Activated gamma-delta T cell (primary cell): ENCODE measurements around the gene SLC7A9.
"Not testable (repeated sequence)": the region's sequence is repeated elsewhere in the genome, so short reads cannot be mapped to it uniquely, and the experiment has no call there.

Source experiments
- DNase-seq: peaks from one replicate; lab custom pipeline; 2025; lab: John Stamatoyannopoulos, UW

The SLC7A9 gene

DNA sequence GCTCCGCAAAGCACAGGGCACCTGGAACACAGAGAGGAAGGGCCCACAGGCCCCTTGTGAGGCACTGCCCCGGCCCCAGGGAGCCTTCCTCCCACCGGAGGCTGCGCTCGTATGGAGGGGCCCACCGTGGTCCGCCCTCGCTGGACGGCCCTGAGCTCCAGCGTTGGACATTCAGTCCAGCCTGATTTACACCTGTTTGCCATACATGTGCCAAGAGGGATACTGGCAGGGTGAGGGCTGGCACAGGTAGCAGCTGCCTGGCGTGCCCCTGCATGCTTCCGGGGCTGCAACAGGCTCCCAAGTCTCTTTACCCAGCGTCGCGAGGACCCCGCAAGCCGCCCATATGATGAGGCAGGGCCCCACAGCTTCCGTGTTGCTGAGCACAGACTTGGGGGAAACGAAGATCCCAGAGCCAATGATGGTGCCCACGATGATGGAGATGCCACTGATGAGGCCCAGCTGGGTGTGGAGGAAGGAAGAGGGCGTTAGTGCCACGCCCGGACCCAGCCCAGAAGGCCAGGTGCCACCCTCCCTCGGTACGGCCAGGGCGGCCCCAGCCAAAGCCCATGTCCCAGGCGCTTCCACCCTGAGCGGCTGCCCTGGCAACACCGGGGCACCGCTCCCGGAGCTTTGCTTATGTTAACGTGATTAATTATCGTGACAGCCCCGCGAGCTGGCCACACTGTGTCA is 5.1 kb downstream of the SLC7A9 start:
- DNase-seq, result no peak

DNA sequence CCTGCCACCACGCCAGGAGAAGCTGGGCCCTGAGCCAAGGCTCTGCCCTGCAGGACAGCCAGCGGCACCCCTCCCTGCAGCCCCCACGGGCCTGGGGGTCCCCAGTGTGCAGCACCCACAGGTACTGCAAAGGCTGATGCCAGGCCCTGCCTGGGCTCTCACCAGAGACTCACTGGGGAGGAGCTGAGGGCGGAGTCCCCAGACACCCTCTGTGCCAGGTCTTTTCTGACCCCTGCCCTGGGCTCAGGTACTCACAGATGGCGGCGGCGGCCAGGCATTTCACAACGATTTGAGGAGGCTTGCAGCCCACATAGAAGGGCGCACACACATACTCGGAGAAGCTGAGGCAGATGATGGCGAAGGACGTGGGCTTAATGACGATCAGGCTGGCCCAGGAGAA is 5.7 kb downstream of the SLC7A9 start:
- DNase-seq, result no peak

DNA sequence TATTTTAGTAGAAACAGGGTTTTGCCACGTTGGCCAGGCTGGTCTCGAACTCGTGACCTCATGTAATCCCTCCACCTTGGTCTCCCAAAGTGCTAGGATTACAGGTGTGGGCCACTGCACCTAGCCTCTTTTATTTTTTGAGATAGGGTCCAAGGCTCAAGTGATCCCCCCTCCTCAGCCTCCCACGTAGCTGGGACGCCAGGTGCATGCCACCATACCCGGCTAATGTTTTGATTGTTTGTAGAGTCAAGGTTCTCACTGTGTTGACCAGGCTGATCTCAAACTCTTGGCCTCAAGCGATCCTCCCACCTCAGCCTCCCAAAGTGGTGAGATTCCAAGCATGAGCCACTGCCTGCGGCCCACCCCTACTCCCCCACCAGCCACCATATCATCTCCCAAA is 6.3 kb downstream of the SLC7A9 start:
- DNase-seq, result no peak

DNA sequence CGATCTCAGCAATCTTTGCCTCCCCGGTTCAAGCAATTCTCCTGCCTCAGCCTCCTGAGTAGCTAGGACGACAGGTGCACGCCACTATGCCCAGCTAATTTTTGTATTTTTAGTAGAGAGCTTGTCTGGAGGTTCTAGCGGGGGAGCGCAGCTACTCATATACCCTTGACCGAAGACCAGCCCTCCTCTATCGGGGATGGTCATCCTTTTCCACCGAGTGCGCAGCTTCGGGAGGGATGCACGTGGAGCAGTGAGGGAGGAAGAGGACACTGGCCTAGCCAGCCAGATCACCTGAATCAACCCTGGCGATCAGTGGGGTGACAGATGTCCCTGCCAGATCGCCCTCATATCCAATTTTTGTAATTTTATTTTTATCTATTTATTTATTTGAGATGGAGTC is 6.8 kb downstream of the SLC7A9 start:
- no peak for DNase-seq

DNA sequence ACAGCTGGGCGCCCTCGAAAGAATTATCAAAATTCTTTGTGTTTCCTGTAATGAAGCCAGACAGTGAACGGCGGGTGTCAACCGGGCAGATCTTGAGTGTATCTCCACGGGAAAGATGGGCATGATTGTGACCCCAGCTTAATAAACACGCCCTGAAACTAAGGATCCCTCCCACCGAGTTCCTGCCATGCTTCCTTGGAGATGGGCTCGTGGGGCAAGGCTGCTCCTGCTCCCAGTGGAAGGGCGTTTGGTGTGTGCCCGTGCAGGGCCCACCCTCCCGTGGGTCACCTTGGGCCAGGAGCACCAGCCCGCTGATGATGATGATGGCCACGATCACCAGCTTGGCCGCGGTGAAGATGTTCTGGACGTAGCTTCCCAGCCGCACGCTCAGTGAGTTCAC is 7.4 kb downstream of the SLC7A9 start:
- no peak for DNase-seq

DNA sequence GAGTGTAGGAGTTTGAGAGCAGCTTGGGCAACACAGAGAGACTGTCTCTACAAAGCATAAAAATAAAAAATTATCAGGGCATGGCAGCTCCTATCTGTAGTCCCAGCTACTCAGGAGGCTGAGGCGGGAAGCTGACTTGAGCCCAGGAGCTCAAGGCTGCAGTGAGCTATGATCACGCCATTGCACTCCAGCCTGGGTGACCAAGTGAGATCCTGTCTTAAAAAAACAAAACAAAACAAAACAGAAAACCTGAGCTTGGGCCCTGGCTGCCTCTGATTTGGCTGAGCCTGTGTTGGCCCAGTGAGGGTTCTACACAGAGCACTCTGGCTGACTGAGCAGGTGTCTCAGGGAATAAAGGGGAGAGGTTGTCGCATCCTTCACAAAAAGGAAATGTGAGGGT is 8.0 kb downstream of the SLC7A9 start:
- no peak for DNase-seq

DNA sequence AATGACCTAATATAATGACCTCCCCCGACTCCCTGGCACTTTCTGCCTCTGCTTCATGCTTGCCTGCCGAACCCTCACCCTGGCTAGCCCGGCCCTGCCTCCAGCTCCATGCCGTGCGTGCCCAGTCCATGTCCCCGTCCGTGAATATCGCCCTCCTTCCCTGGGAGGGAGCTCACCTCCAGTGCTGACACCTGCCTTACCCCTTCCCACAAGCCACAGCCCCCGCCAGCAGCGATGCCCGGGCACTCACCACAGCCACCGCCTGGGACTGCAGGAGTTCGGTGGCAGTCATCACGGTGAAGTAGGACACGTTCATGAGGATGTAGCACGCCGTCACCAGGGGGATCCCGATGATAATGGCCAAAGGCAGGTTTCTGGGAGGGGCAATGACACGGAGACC is 10.0 kb downstream of the SLC7A9 start:
- DNase-seq, result no peak

DNA sequence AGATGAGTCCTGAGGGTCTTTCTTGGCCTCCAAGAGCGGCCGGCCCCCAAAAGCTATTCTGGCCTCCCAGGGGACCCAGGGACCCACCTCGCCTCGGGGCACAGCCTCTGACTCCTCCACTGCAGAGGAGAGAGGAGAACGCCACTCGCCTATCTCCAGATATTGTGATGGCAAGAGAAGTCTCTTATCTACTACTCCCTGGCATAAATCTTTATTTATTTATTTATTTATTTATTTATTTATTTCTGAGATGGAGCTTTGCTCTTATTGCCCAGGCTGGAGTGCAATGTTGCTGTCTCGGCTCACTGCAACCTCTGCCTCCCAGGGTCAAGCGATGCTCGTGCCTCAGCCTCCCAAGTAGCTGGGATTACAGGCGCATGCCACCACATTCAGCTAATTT is 11.0 kb downstream of the SLC7A9 start:
- no peak for DNase-seq

DNA sequence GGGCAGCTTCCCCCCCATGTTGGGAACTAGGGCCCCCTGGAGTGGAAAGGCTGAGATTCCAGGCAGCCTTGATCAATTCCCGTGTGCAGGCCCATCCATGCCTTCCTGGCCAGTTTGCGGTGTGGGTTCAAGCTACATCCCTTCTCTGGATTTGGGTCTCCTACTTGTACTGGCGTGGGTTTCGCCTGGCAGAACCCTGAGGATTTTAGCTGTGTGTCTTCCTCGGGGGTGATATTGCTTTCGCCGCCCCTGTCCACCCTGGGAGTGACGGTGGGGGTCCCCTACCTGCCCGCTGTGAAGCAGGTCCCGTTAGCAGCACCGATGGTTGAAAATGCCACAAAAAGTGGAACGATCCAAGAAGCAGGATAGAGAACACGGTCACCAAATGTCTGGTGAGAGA is 11.4 kb downstream of the SLC7A9 start:
- DNase-seq, result no peak

DNA sequence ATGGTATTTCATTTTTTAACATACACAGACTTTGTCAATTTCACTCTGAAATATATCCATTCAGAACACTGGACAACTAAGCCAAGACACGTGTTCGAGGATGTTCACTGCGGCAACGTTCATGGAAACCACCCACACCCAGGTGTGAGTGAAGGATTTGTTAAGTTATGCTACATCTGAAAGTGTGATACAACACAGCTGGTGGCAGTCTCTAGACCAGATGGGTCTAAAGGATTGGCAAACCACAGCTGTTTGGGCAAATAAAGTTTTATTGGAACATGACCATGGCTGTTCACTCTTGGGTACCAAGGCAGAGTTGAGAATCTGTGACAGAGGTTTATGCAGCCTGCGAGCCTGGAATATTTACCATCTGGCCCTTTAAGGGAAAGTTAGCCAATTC is 12.0 kb downstream of the SLC7A9 start:
- no peak for DNase-seq

DNA sequence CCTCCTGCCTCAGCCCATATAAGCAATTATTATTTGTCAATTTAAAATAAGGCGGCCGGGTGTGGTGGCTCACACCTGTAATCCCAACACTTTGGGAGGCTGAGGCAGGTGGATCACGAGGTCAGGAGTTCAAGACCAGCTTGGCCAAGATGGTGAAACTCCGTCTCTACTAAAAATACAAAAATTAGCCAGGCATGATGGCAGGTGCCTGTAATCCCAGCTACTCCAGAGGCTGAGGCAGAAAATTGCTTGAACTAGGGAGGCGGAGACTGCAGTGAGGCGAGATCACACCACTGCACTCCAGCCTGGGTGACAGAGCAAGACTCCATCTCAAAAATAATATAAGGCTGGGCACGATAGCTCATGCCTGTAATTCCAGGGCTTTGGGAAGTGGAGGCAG is 12.7 kb downstream of the SLC7A9 start:
- not testable (repeated sequence) for DNase-seq

DNA sequence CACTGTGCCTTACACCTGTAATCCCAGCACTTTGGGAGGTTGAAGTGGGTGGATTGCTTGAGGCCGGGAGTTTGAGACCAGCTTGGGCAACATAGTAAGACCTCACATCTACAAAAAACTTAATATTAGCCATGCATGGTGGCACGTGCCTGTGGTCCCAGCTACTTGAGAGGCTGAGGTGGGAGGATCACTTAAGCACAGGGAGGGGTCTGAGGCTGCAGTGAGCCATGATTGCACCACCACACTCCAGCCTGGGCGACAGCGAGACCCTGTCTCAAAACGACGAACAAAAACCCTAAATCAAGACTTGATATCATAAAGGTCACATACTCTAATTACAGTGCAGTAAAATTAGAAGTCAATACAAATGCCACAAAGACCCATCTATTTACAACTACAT is 17.4 kb downstream of the SLC7A9 start:
- no peak for DNase-seq

DNA sequence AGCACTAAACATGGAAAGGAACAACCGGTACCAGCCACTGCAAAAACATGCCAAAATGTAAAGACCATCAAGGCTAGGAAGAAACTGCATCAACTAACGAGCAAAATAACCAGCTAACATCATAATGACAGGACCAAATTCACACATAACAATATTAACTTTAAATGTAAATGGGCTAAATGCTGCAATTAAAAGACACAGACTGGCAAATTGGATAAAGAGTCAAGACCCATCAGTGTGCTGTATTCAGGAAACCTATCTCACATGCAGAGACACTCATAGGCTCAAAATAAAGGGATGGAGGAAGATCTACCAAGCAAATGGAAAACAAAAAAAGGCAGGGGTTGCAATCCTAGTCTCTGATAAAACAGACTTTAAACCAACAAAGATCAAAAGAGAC is 21.5 kb downstream of the SLC7A9 start:
- not testable (repeated sequence) for DNase-seq

DNA sequence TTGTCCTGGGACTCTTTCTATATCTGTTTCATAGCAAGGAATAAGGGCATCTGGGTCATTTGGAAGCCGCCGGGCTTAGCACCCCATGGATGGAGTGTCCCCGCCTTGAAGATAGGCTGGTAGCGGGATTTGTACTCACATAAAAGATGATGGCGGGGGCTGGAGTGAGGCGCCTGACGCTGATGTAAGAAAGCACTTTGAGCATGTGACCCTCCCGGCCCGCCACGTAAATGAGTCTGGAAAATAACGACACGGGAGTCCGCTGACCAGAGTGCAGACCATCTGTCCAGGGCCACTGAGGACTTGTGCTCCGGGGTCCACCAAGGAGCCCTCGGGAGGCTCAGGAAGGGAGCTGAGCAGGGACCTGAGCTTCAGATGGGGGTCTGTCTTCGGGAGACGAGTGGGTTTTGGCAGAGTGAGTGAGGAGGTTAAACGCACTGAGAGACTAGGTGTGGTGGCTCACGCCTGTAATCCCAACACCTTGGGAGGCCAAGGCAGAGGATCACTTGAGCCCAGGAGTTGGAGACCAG is 25.8 kb downstream of the SLC7A9 start:
- no peak for DNase-seq

DNA sequence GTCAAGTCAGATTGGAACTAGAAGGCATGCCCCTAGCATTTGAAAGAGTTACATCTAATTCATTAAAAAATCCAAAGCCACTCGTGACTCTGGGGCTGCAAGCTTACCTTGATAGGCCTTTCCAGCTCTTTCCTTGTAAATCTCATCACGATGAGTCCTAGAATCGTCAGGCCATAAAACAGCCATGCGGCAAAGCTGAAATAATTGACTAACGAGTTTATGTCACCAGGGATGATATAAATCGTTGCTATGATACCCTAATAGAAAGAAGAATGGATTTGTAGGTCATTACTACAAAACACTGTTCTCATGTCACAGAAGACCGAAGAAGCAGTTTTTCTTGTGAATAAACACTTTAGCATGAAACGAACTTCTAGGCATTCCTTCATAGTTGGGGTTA is 27.5 kb downstream of the SLC7A9 start:
- DNase-seq, result no peak

DNA sequence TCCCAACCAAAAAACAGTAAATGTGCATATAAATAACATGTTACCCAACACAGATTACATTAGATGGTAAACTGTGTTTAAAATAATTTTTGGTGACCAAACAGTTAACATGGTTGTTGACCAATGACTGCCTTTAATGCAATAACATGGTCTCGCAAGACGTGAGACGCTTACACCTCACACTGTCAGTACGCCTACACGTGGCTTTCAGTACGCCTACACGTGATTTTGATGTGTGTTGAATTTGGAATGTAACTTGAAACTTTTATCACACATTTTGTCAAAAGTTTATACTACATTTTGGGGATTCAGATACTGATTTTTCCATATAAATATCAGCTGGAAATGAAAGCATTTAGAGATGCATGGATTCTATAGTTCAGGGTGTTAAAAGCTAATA is 32.0 kb downstream of the SLC7A9 start:
- no peak for DNase-seq

DNA sequence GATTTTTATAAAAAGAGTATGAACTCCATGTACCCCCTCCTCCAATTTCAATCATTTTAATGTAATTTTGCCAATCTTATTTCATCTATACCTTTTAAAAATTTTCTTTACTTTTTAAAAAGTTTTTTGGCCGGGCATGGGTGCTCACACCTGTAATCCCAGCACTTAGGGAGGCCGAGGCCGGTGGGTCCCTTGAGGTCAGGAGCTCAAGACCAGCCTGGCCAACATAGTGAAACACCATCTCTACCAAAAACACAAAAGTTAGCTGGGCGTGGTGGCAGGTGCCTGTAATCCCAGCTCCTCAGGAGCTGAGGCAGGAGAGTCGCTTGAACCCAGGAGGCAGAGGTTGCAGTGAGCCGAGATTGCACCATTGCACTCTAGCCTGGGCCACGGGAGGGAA is 36.2 kb downstream of the SLC7A9 start:
- DNase-seq, result not testable (repeated sequence)

DNA sequence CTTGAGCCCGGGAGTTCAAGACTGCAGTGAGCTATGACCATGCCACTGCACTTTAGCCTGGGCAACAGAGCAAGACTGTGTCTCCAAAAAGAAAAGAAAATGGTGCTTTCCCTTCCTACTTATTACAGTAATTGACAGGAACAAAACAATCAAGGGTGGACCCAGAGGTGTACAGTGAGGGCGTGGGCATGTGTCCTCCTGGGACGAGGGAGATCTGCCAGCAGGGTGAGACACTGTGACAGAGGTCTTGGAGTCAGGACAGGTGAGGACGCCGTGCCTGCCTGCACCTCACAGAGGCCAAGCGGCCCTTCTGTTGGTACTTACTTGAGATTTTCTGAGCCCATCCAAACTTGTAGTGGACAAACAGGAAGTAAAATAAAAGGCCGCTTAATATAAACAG is 36.7 kb downstream of the SLC7A9 start:
- DNase-seq, result not testable (repeated sequence)

DNA sequence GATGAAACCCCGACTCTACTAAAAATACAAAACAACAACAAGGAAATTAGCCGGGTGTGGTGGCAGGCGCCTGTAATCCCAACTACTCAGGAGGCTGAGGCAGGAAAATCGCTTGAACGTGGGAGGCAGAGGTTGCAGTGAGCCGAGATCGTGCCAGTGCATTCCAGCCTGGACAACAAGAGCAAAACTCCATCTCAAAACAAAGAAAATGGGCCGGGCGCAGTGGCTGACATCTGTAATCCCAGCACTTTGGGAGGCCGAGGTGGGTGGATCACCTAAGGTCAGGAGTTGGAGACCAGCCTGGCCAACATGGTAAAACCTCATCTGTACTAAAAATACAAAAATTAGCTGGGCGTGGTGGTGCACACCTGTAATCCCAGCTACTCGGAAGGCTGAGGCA is 37.5 kb downstream of the SLC7A9 start:
- not testable (repeated sequence) for DNase-seq

DNA sequence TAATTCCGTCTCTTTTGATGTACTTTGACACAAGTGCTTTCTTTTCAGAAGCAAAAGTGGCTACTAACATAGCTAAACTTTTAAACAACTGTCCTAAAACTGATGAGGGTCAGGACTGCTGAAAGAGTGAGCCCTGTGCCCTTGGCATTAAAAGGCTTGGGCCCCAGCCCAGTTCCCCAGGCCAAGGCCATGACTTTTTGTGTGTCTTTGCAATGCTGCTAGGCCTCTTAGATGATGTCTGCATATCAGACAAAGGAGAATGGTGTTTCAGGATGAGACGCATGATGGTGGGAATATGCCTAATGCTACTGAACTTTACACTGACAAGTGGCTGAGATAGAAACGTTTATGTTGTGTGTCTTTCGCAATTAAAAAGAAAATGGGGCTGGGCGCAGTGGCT is 38.0 kb downstream of the SLC7A9 start:
- DNase-seq, result no peak

DNA sequence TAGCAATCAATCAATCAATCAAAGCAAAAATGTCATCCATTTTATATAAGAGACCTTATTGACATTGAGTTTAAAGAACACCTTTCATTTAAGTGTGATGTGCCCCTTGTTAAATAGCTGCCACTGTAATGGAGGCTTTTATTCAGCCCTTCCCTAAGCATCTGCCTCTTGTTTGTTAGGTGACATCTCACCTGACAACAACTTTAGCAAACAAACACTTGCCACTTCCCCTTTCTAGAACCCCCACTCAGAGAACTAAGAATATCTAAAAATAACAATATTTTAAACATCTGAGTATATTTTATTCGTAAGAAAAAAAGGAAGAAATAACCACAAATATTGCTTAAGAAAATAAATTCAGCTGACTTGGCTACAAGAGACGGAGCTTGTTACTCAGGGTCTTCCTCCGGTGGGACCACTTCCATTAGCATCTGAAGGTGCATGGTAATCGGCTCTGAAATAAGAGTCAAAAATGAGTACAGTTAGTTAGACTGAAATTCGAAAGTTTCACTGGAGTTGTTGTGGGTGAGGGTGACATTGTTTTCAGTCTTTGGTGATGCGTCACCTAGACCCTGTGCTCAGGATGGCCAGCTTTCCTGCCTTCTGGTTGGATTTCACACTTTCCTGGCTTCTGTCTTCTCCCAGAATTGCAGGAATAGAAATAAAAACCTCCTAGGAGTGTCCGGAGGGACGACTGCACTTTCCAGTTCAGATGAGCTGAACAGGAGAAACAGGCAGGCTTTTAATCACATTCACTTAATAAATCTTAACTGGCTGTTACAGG is 39.1 kb downstream of the SLC7A9 start:
- DNase-seq, result no peak

DNA sequence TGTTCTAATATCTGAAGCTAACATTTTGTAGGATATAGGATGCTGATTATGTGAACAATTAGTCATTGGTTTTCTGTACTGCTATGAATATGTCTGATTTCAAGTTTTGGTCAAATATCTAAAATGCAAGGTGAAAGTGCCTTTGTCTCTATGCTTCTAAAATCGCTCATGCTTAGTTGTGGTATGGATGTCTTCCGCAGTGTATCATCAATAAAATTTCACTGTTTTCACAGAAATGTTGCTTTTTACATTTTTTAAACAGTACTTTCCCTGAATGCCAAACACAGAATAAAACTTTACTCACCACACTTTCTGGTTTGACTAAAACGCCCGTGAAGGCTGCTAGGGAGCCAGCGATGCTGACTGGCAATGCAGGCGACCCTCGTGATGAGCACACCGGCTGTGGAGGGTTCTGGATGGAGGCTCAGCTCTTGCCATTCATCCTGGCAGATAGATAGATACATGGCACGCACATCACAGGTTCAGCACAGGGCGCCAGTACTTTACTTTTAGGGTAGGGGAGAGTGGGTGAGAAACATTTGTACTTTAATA is 40.1 kb downstream of the SLC7A9 start:
- no peak for DNase-seq
